ENCODE results near the gene EDN3.

Gene EDN3

DNA sequence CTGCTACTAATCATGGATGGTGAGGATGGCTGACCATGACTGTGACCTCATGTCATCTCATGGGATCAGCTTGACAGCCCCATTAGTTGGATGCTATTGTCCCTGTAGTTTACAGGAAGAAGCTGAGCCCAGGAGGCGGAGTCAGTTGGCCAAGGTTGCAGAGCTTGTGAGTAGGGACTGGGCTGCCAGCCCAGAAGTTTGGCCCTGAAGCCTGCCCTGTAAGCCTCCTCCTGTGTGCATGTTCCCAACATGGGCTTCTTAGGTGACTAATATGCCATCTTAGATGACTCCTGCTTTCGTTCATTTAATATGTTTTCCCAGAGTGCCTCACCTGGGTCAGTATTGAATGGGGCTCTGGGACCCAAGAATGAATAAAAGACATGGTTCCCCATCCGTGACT is 6.9 kb downstream of the EDN3 start:
- no peak for DNase-seq (ENCODE audit: low read depth in 2 of 3, low spot score in 1 of 3)

DNA sequence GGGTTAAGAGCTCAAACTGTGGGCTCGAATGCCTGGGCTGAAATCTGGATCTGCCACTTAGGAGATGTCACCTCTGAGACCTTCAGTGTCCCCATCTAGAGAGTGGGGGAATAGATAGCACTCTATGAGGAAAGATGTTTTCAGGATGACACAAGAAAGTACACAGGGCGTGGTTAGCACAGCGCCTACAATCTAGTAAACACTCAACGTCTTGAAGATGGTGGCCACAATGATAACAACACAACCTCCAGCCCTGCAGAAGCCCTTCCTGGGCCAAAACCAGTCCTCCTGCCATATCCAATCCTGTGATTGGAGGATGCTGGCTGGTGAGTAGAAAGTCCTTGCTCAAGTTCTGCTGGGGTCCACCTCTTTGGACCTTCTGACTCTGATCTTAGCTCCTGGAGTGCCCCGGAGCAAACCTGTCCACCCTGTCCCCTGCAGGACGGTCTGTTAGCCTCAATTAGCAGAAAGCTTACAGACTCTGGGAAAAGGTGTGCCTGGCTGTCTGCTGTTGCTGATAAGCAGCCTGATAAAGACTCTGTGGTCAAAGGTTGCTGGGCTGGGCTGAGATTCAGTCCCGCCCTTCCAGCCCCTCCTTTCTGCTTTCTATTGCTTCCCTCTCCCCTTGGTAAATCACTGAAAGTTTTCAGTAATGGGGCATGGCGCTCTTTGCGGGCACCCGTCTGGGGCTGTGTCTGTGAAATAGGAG is 8.2 kb downstream of the EDN3 start:
- no peak for DNase-seq (ENCODE audit: low read depth in 2 of 3, low spot score in 1 of 3)

DNA sequence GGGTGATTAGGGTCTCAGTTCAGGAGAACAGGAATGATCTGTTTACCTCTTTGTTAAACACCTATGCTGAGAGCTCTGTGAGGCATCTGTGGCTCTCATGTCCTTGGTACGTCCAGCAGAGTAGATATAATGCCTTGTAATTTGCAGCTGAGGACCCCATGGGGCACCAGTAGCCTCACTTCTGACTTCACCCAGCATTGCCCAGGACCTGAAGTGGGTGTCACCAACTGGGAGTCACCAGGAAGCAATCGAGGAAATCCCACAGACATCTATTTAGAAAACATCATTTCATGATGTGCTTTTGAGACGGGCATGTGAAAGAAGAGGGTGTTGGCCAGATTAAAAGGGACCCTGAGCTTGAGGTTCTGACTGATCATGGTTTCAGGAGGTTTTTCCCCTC is 8.8 kb downstream of the EDN3 start:
- DNase-seq (ENCODE audit: low read depth in 2 of 3, low spot score in 1 of 3), result no peak

DNA sequence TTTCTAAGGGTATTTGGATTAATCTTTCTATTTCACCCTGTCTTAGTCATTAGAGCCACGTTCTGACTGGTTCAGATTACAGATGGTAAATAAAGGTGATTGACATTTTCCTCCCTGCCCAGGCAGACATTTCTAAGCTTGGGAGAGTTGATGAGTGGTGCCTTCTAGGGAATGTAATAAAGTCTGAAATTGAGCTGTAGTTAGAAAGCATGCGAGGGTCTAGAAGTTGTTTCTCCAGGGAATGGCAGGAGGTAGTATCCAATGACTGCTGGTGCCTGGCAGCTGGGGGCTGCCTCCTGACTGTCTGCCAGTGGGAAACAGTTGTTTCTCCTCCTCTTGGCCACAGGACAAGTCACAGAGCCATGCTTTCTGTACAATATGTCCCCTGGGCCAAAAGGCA is 14.6 kb downstream of the EDN3 start:
- no peak for DNase-seq (ENCODE audit: low read depth in 2 of 3, low spot score in 1 of 3)

GRCh38 chr20:59316911-59317731 is 16.7 kb downstream of the EDN3 start:
- DNase-seq (ENCODE audit: low read depth in 2 of 3, low spot score in 1 of 3), result no peak

- no peak for DNase-seq (ENCODE audit: low read depth in 2 of 3, low spot score in 1 of 3)
Measured at GRCh38 chr20:59318201-59318790, 17.9 kb downstream of the EDN3 start.

GRCh38 chr20:59318803-59319202 is 18.4 kb downstream of the EDN3 start:
- DNase-seq (ENCODE audit: low read depth in 2 of 3, low spot score in 1 of 3), result no peak

GRCh38 chr20:59320426-59320825 is 20.0 kb downstream of the EDN3 start:
- DNase-seq (ENCODE audit: low read depth in 2 of 3, low spot score in 1 of 3), result no peak

DNA sequence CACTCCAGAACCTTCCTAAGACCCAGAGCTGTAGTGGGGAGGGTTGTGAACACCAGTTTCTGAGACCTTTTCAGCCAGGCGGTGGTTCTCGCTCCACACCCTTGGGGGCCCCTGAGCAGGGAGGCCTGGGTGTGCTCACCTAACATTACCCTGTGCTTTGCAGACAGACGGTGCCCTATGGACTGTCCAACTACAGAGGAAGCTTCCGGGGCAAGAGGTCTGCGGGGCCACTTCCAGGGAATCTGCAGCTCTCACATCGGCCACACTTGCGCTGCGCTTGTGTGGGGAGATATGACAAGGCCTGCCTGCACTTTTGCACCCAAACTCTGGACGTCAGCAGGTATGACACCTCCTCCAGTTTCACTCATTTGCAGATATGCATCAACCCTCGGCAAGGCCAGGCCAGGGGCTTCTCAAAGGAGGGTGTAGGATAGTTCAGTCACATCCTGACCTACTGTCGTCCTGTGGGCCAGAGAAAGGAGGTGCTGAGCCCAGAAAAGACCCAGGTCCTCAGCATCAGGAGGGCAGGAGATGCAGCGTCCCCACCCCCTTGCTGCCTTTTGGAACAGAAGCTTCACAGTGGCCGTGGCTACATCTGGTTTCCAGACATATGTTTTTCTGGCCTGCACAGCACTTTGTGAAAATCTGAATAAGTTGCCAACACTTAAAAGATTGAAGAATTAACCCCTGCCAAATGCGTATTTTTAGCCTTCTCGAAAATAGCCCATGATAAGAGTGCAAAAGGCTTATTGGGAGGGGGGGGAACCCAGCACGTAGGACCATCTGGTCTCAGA is 20.6 kb downstream of the EDN3 start:
- DNase-seq (ENCODE audit: low read depth in 2 of 3, low spot score in 1 of 3), result no peak

- no peak for DNase-seq (ENCODE audit: low read depth in 2 of 3, low spot score in 1 of 3)
Measured at GRCh38 chr20:59322081-59322480, 21.7 kb downstream of the EDN3 start.

DNA sequence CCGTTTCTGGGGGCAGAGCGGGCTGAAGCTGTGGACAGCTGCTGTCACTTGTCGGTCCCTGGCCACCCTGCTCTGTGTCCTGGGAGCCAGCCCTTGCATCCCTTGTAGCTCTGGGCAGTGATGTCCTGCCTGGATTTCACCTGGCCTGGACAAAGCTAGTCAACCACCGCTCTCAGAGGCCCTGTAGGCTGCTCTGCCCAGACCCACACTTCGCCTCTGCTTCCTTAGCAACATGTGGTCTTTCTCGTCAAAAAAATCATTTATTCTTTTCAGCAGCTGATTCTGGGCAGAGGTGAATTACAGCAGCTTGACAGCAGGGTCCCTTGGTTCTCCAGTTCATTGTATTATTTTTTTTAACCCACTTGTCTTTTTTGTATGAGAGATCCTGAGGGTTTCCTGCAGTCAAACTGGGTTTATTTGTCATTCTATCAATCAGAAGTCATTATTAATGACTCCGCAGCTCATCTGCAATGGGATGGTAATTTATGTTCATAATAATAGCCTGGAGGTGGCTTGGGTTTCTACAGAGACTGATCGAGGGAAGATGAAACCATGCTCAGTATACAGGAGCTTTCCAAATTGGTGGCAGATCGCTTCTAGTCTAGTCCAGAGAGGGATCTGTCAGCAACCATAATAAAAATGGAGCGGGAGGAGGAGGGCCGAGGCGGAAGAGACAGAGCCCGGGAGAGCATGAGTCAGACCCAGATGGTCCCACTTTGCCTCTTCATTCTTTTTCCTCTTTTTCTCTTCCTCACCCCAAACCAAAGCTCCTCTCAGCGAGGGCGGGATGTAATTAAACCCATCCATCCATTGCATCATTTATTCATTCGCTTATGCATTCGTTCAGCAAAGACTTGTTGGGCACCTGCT is 22.4 kb downstream of the EDN3 start:
- DNase-seq (ENCODE audit: low read depth in 2 of 3, low spot score in 1 of 3), result no peak

DNA sequence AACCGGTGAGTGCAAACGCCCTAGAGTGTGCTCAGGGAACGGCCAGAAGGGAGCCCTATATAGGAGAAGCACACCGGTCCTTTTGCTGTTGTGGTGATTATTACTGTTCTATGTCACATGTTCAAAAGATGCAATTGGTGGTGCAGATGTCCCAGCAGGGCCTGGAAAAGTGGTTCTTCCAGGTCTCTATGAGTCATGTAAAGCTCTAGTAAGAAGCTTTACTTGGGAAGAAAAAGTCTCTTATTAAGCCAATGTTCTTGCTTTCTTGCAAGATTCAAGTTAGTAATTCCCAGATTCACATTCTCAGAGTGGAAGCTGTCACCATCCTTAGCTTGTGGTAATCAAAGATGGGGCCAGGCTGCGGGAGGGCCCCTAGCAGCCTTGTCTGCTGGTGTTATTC is 23.3 kb downstream of the EDN3 start:
- DNase-seq (ENCODE audit: low read depth in 2 of 3, low spot score in 1 of 3), result no peak

GRCh38 chr20:59324521-59325141 is 24.2 kb downstream of the EDN3 start:
- no peak for DNase-seq (ENCODE audit: low read depth in 2 of 3, low spot score in 1 of 3)

DNA sequence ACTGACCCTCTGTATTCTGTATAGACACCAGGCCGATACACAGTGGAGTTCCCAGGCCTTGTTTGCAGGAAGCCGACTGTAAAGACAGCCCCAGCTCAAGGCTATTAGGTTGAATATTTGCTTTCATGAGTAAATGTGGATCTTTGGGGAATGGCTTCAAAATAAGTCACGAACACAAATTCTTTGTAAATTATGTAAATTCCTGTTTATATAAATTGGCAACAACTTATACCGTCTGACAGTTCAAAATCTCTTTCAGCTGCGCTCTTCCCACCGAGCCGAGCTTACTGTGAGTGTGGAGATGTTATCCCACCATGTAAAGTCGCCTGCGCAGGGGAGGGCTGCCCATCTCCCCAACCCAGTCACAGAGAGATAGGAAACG is 24.7 kb downstream of the EDN3 start:
- no peak for DNase-seq (ENCODE audit: low read depth in 2 of 3, low spot score in 1 of 3)

DNA sequence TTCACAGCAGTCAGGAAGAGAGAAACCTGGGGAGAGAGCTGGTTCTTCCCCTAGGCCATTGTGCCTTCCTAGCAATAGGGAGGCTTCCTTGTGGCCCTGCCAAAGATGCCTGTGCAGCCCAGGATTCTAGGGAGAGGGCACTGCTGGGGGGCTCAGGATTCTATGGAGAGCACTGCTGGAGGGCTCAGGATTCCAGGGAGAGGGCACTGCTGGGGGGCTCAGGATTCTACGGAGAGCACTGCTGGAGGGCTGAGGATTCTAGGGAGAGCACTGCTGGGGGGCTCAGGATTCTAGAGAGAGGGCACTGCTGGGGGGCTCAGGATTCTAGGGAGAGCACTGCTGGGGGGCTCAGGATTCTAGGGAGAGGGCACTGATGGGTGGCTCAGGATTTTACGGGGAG is 25.8 kb downstream of the EDN3 start:
- no peak for DNase-seq (ENCODE audit: low read depth in 2 of 3, low spot score in 1 of 3)

GRCh38 chr20:59328071-59328470 is 27.7 kb downstream of the EDN3 start:
- DNase-seq (ENCODE audit: low read depth in 2 of 3, low spot score in 1 of 3), result no peak

DNA sequence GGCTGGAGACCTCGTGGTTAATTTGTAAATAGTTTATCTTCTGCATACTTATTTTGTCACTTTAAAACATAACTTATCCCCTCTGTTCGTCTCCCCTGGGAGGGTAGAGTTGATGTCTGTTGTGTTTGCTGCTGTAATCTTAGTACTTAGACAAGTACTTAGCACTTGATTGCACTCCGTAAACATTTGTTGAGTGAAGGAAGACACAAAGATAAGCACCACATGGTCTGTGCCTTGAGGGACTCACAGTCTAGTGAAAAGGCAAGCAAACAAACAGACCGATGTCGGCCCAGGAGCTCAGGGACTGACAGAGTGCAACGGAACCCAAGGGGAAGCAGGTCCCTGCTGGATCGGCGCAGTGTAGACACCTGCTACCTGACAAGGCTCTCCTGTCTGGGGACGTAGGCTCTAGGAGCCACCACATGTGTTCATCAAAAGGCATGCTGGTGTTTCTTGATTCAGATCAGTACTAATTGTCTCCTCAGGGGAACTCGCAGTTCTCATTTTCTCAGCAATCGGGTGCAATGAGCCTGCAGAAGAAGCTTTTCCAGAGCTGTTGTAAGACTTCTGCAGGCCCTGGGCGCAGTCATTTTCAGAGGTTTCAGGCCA is 31.4 kb downstream of the EDN3 start:
- DNase-seq (ENCODE audit: low read depth in 2 of 3, low spot score in 1 of 3), result no peak

GRCh38 chr20:59333260-59333845 is 32.9 kb downstream of the EDN3 start:
- DNase-seq (ENCODE audit: low read depth in 2 of 3, low spot score in 1 of 3), result no peak

DNA sequence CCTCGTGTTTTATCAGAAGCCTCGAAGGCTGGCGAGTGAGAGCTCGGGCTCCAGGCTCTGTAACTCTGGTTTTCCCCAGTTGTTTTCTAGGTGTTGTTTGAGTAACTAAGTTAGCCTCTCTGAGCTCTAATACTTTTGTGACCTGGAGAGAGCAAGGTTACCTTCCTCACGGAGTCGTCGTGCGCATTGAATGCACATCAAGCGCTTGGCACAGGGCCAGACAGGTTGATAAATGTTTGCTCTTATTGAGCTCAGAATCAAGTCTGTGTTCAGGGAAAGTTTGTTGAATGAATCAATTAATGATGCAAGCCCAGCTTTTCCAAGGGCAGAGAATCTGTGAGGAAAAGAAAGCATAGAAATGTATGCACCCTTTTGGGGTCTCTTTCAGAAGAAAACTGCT is 33.5 kb downstream of the EDN3 start:
- DNase-seq (ENCODE audit: low read depth in 2 of 3, low spot score in 1 of 3), result no peak
